A673 (cell line): Measurements from ENCODE around the gene TMPRSS6. TPM values are rescaled to one million over a fixed set of nuclear protein-coding genes. Genes with fewer than 3 reads are reported as not detected.

Source experiments
- BruUV-seq: library from RNA; stranded (reverse); fragments of 400-500 nt; replicated peaks from 2 replicates; lab custom pipeline; 2021; lab: Mats Ljungman, UMichigan
- CTCF ChIA-PET: fragments of 300-600 bp; sonication (Branson Sonifier 250); formaldehyde crosslinking; loops from one replicate; lab custom pipeline; 2022; ENCODE audit warnings: antibody characterized with exemption; lab: Charles Lee
- POLR2A ChIA-PET: fragments of 300-600 bp; sonication (Branson Sonifier 250); formaldehyde crosslinking; loops from one replicate; lab custom pipeline; 2022; ENCODE audit warnings: antibody characterized with exemption; ENCODE audit not compliant: low non-redundant PET; lab: Charles Lee
- DNase-seq: peaks from one replicate; pipeline ENCODE4 v3.0.0-alpha.2; 2015; ENCODE audit warnings: low spot score
- H3K27ac ChIP-seq: fragments of 200-600 bp; sonication (generic); 2 replicates; pipeline ENCODE4 v1.5.1; 2016; ENCODE audit warnings: mixed run types, low read depth, mild to moderate bottlenecking, mixed read lengths, antibody characterized with exemption, low read length; ENCODE audit not compliant: poor library complexity, severe bottlenecking
- H3K27me3 ChIP-seq: fragments of 200-600 bp; sonication (generic); replicated peaks from 2 replicates; pipeline ENCODE4 v1.6.1; 2017; ENCODE audit warnings: mixed run types, low read depth, mild to moderate bottlenecking, mixed read lengths, antibody characterized with exemption, low read length; ENCODE audit not compliant: insufficient read depth, poor library complexity
- H3K36me3 ChIP-seq: fragments of 200-600 bp; sonication (generic); 2 replicates; pipeline ENCODE4 v1.6.1; 2016; ENCODE audit warnings: mixed run types, mild to moderate bottlenecking, mixed read lengths, antibody characterized with exemption, low read length; ENCODE audit not compliant: insufficient read depth, poor library complexity, severe bottlenecking
- H3K4me1 ChIP-seq: fragments of 200-600 bp; sonication (generic); 2 replicates; pipeline ENCODE4 v1.6.1; 2017; ENCODE audit warnings: mixed run types, mild to moderate bottlenecking, mixed read lengths, antibody characterized with exemption, low read length; ENCODE audit not compliant: insufficient read depth, poor library complexity, severe bottlenecking
- H3K4me3 ChIP-seq: fragments of 200-600 bp; sonication (generic); 2 replicates; pipeline ENCODE4 v1.5.1; 2016; ENCODE audit warnings: low read depth, mixed run types, mild to moderate bottlenecking, mixed read lengths, low read length; ENCODE audit not compliant: poor library complexity, severe bottlenecking
- H3K9me3 ChIP-seq: fragments of 200-600 bp; sonication (generic); 2 replicates; pipeline ENCODE4 v1.6.1; 2016; ENCODE audit warnings: mixed run types, low read depth, mild to moderate bottlenecking, mixed read lengths, antibody characterized with exemption, low read length; ENCODE audit not compliant: poor library complexity, severe bottlenecking
- CTCF ChIP-seq: fragments of 300-800, 200-600 bp; sonication (generic); conservative IDR thresholded peaks from 2 replicates; pipeline ENCODE4 v1.5.1; 2017; ENCODE audit warnings: low read depth, mild to moderate bottlenecking, antibody characterized with exemption, low read length, moderate library complexity, mixed read lengths
- EZH2 ChIP-seq: fragments of 200-600 bp; sonication (generic); IDR thresholded peaks from 2 replicates; pipeline ENCODE4 v1.6.1; 2017; ENCODE audit warnings: borderline replicate concordance, low read depth, mild to moderate bottlenecking, mixed read lengths, antibody characterized with exemption, low read length; ENCODE audit not compliant: poor library complexity, severe bottlenecking
- intact Hi-C: fragments of 100-400 bp; cut with micrococcal nuclease; formaldehyde crosslinking; loops from one replicate; pipeline ENCODE4 v1.10.0; 2022; ENCODE audit not compliant: unreplicated experiment
- total RNA-seq: library from RNA; stranded (reverse); gene quantifications from 2 replicates; pipeline ENCODE4 v1.2.3, GENCODE V29; 2021

The TMPRSS6 gene
- total RNA-seq, 1 experiment from 2014 or later = not detected

- ChIA-PET CTCF (no interaction called here), POLR2A (no interaction called here)
- peaks cover 11% of the 10 kb centered on the region for H3K4me1 ChIP-seq
- TF ChIP-seq EZH2 (no peak), CTCF (no peak)
- intact Hi-C loops = no loop called here
- H3K27me3 ChIP-seq = no peaks in the 10 kb centered on the region
- BruUV-seq = no TSS peak
- DNase-seq = no peak
- H3K9me3 ChIP-seq = no peaks in the 10 kb centered on the region
- no peak overlapping the region for H3K4me3 ChIP-seq
- no peaks in the 10 kb centered on the region for H3K36me3 ChIP-seq
- H3K27ac ChIP-seq = no peak overlapping the region
Observed at GRCh38 chr22:37049224-37049623, 60.3 kb downstream of the TMPRSS6 start.

DNA sequence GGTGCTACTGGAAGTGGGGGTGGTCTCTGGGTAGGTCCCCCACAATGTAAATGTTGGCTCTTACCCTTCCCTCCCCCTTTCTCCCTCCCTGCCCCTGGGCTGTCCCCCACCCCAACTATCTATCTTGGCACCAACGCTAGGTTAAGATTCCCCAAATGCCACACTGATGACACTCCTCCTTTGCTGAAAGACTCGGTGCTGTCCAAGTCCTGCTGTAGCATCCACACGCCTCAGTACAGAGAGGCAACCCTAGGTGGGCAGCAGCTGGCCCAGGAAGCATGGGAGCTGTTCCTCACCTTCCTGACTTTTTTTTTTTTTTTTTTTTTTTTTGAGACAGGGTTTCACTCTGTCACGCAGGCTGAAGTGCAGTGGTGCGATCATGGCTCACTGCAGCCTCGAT is 61.4 kb downstream of the TMPRSS6 start:
- no TSS peak for BruUV-seq
- Histone ChIP-seq H3K27me3 (no peaks in the 10 kb centered on the region), H3K36me3 (no peaks in the 10 kb centered on the region), H3K4me1 (peaks cover 18% of the 10 kb centered on the region), H3K4me3 (no peak overlapping the region), H3K27ac (no peak overlapping the region), H3K9me3 (no peaks in the 10 kb centered on the region)
- no peak for TF ChIP-seq CTCF
- TF ChIP-seq EZH2 = no peak
- POLR2A ChIA-PET = interaction anchor here (0.6 kb wide), 1 partner anchor 154 kb away, joined by 4 read pairs; no protein-coding TSS in a partner anchor
- intact Hi-C loops = no loop called here
- CTCF ChIA-PET = no interaction called here
- no peak for DNase-seq

GRCh38 chr22:37047006-37047405 is 62.5 kb downstream of the TMPRSS6 start:
- CTCF ChIA-PET = no interaction called here
- H3K36me3 ChIP-seq = no peaks in the 10 kb centered on the region
- no peaks in the 10 kb centered on the region for H3K9me3 ChIP-seq
- POLR2A ChIA-PET = no interaction called here
- H3K27ac ChIP-seq = no peak overlapping the region
- DNase-seq = no peak
- intact Hi-C loops = no loop called here
- no TSS peak for BruUV-seq
- H3K27me3 ChIP-seq = no peaks in the 10 kb centered on the region
- TF ChIP-seq CTCF (no peak), EZH2 (no peak)
- no peak overlapping the region for H3K4me3 ChIP-seq
- peaks cover 14% of the 10 kb centered on the region for H3K4me1 ChIP-seq
